Stomach (tissue), 9 donors: ENCODE results near the gene COPZ2. TPM values are rescaled to one million over a fixed set of nuclear protein-coding genes. Genes with fewer than 3 reads are reported as not detected.

Experiments
- DNase-seq, 2 donors: peaks; one replicate each; pipeline versions ENCODE4 v3.0.0 to v3.0.0-alpha.2; 2013 to 2019
- H3K27ac ChIP-seq, 5 donors: fragments of 200-600 bp in 4 of 5; sonication (generic) in 4 of 5; one replicate each; pipeline ENCODE4 v1.5.1; 2013 to 2019; ENCODE audit warnings: mild to moderate bottlenecking in 1 of 5, moderate library complexity in 1 of 5
- H3K27me3 ChIP-seq, 3 donors: fragments of 200-600 bp; sonication (generic); one replicate each; pipeline ENCODE4 v1.5.1; 2017 to 2019; ENCODE audit warnings: mixed run types in 1 of 3
- H3K36me3 ChIP-seq, 4 donors: fragments of 200-600 bp; sonication (generic); 1 replicate in 3 of 4; 2 replicates in 1 of 4; pipeline ENCODE4 v1.5.1; 2016 to 2019
- H3K4me1 ChIP-seq, 4 donors: fragments of 200-600 bp; sonication (generic); one replicate each; pipeline ENCODE4 v1.5.1; 2016 to 2019
- H3K4me3 ChIP-seq, 4 donors: fragments of 200-600 bp; sonication (generic) in 3 of 4; one replicate each; pipeline ENCODE4 v1.5.1; 2016 to 2019; ENCODE audit warnings: mild to moderate bottlenecking in 1 of 4
- H3K9me3 ChIP-seq, 4 donors: fragments of 200-600 bp; sonication (generic); one replicate each; pipeline ENCODE4 v1.5.1; 2016 to 2019
- EP300 ChIP-seq: sonication (generic); formaldehyde crosslinking; IDR thresholded peaks from one replicate; pipeline ENCODE4 v1.6.1; 2017; ENCODE audit warnings: antibody characterized with exemption
- POLR2A ChIP-seq, 4 donors: fragments of 450-650 bp; IDR thresholded peaks; one replicate each; pipeline ENCODE4 v1.6.1; 2016; ENCODE audit warnings: antibody characterized with exemption in 4 of 4, control low read depth in 2 of 4, mild to moderate bottlenecking in 1 of 4, moderate library complexity in 1 of 4
- POLR2AphosphoS5 ChIP-seq, 3 donors: sonication (generic); formaldehyde crosslinking; IDR thresholded peaks; one replicate each; pipeline ENCODE4 v1.6.1; 2016; ENCODE audit warnings: antibody characterized with exemption in 3 of 3
- WGBS, 5 donors: extraction: QIAGEN DNeasy Blood & Tissue Kit in 3 of 5; methylation state at CpG; one replicate each; pipeline versions ENCODE4 v1.1.5 to v1.1.7; 2013 to 2018; 5-methylcytosine and 5-hydroxymethylcytosine counted together
- intact Hi-C: fragments of 100-400 bp; cut with DNase I; formaldehyde crosslinking; loops from one replicate; pipeline ENCODE4 v1.15.1; 2023; ENCODE audit warnings: low total_unique reads
- polyA plus RNA-seq, 3 donors: library from polyadenylated mRNA; stranded (reverse); fragments of 200-250 nt; gene quantifications; one replicate each; pipeline ENCODE4 v1.2.3, GENCODE V29; 2013
- total RNA-seq, 5 donors: library from RNA; depleted of rRNA; stranded (reverse); fragments of >200 nt; gene quantifications; one replicate each; pipeline versions ENCODE4 v1.1.0 to v1.2.3, GENCODE V29; 2014 to 2016
- TF ChIP-seq, protein P1 (sequence below), 7 experiments: fragments of 450-650 bp in 4 of 7; fragments of 200-600 bp in 3 of 7; sonication (generic) in 3 of 7; IDR thresholded peaks; one replicate each; pipeline ENCODE4 v1.5.1; 2016 to 2019; ENCODE audit warnings: antibody characterized with exemption in 7 of 7, control low read depth in 2 of 7, mild to moderate bottlenecking in 1 of 7
- donor health status: healthy with polysubstance abuse.
- donor health status: Bipolar disorder and iron deficiency.
- donor health status: healthy.

Gene COPZ2
- total and polyA plus RNA-seq, 8 donors = 6.8 to 187 (median 17.0) TPM

- intact Hi-C loops = loop anchor here (5.0 kb wide), 2 partner anchors 49 to 99 kb away; no protein-coding TSS in a partner anchor
- H3K9me3 ChIP-seq = no peaks in the 10 kb centered on the region
- no peak overlapping the region for H3K4me3 ChIP-seq
- peaks cover 25 to 37% (median 33%) of the 10 kb centered on the region in 4 donors for H3K4me1 ChIP-seq
- H3K27me3 ChIP-seq = peaks cover 0 to 6% (median 6%) of the 10 kb centered on the region in 3 donors
- TF ChIP-seq, protein P1, sequence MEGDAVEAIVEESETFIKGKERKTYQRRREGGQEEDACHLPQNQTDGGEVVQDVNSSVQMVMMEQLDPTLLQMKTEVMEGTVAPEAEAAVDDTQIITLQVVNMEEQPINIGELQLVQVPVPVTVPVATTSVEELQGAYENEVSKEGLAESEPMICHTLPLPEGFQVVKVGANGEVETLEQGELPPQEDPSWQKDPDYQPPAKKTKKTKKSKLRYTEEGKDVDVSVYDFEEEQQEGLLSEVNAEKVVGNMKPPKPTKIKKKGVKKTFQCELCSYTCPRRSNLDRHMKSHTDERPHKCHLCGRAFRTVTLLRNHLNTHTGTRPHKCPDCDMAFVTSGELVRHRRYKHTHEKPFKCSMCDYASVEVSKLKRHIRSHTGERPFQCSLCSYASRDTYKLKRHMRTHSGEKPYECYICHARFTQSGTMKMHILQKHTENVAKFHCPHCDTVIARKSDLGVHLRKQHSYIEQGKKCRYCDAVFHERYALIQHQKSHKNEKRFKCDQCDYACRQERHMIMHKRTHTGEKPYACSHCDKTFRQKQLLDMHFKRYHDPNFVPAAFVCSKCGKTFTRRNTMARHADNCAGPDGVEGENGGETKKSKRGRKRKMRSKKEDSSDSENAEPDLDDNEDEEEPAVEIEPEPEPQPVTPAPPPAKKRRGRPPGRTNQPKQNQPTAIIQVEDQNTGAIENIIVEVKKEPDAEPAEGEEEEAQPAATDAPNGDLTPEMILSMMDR (IDR thresholded peaks at IDR 0.05) = no peak
- TF ChIP-seq POLR2A (IDR thresholded peaks at IDR 0.05) = no peak
- TF ChIP-seq POLR2AphosphoS5 (IDR thresholded peaks at IDR 0.05) = no peak
- no peak for TF ChIP-seq EP300
- peaks cover 0 to 3% (median 0%) of the 10 kb centered on the region in 4 donors for H3K36me3 ChIP-seq
- DNase-seq = no peak
- WGBS, 5 donors = 71 to 91% (median 88%) methylated on average over 1 of the region's 1 CpG
- no peak overlapping the region for H3K27ac ChIP-seq
Measured at GRCh38 chr17:48028736-48029135, 8.9 kb downstream of the COPZ2 start.

- Histone ChIP-seq H3K36me3 (no peaks in the 10 kb centered on the region), H3K9me3 (no peaks in the 10 kb centered on the region), H3K4me1 (peaks cover 34 to 48% (median 45%) of the 10 kb centered on the region in 4 donors), H3K4me3 (no peak overlapping the region), H3K27me3 (peaks cover 0 to 17% (median 11%) of the 10 kb centered on the region in 3 donors), H3K27ac (no peak overlapping the region)
- intact Hi-C loops = loop anchor here (5.0 kb wide), 2 partner anchors 50 to 100 kb away; no protein-coding TSS in a partner anchor
- 68 to 80% (median 76%) methylated on average over 11 to 12 of the region's 12 CpGs for WGBS, 5 donors
- TF ChIP-seq EP300 (no peak), POLR2AphosphoS5 (IDR thresholded peaks at IDR 0.05) (no peak), POLR2A (IDR thresholded peaks at IDR 0.05) (no peak)
- TF ChIP-seq, protein P1 (IDR thresholded peaks at IDR 0.05) = no peak
- no peak for DNase-seq
Measured at GRCh38 chr17:48027322-48027981, 10.1 kb downstream of the COPZ2 start.

DNA sequence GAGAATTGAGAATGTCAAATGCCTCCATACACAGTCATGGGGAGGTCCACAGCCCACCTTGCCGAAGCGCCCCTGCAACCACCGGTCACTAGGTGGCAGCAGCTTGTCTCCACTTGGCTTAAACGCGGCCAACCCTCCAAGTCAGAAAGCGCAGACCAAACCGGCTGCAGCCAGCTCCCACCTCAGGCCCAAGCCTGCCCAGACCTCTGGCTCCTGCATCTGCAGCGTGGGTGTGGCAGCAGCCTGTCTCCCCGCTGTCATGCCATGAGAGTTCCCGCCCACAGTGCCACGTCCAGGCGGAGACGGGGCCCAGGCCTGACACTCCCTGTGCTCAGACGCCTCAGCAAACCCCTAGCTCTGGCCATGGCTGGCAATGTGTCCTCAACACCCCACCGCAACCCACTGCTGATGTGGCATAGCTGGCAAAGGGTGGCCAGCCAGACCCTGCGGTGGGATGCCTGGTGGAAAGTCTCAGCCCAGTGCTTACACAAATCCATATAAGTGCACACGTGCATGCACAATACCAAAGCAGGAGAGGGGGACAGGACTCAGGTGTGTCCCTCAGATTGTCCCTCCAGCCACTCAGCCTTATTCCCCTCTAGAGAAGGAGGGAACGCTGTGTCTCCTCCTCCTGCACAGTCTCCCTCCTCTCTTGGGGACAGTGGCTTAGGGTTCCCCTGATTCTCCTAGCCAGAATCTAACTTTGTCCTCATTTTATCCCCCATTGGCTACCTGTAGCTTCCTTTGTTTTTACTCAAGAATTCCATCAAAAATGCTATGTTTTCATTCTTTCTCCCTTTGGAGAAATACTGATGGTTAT is 10.9 kb downstream of the COPZ2 start:
- Histone ChIP-seq H3K36me3 (no peaks in the 10 kb centered on the region), H3K4me1 (peaks cover 34 to 53% (median 46%) of the 10 kb centered on the region in 4 donors), H3K9me3 (no peaks in the 10 kb centered on the region), H3K27me3 (peaks cover 0 to 17% (median 11%) of the 10 kb centered on the region in 3 donors), H3K4me3 (peak overlapping the region in 1 of 4 donors; percentile 14), H3K27ac (peak overlapping the region in 1 of 5 donors; percentile 87)
- intact Hi-C loops = loop anchor here (5.0 kb wide), 2 partner anchors 51 to 101 kb away; no protein-coding TSS in a partner anchor
- WGBS, 5 donors = 17 to 44% (median 21%) methylated on average over 3 to 18 of the region's 18 CpGs
- TF ChIP-seq POLR2A (IDR thresholded peaks at IDR 0.05) (no peak), EP300 (no peak), POLR2AphosphoS5 (IDR thresholded peaks at IDR 0.05) (peak in 1 of 3 donors; percentile 60)
- TF ChIP-seq, protein P1 (IDR thresholded peaks at IDR 0.05) = peak in 5 of 7 experiments; percentile 77 to 86 (median 82)
- DNase-seq = peak; percentile 83 to 97

- intact Hi-C loops = loop anchor here (5.0 kb wide), 2 partner anchors 51 to 101 kb away; no protein-coding TSS in a partner anchor
- Histone ChIP-seq H3K36me3 (no peaks in the 10 kb centered on the region), H3K4me3 (peak overlapping the region in 3 of 4 donors; percentile 47 to 57 (median 48)), H3K4me1 (peaks cover 34 to 53% (median 46%) of the 10 kb centered on the region in 4 donors), H3K27ac (peak overlapping the region in 4 of 5 donors; percentile 26 to 87 (median 68)), H3K27me3 (peaks cover 0 to 20% (median 11%) of the 10 kb centered on the region in 3 donors), H3K9me3 (no peaks in the 10 kb centered on the region)
- DNase-seq = no peak
- TF ChIP-seq, protein P1 (IDR thresholded peaks at IDR 0.05) = no peak
- TF ChIP-seq POLR2A (IDR thresholded peaks at IDR 0.05) = no peak
- no peak for TF ChIP-seq EP300
- TF ChIP-seq POLR2AphosphoS5 (IDR thresholded peaks at IDR 0.05) = no peak
- 14 to 30% (median 27%) methylated on average over 8 of the region's 8 CpGs for WGBS, 5 donors
Measured at GRCh38 chr17:48025904-48026501, 11.6 kb downstream of the COPZ2 start.
